ENCODE measurements around the gene RBM38. TPM values are rescaled to one million over a fixed set of nuclear protein-coding genes. Genes with fewer than 3 reads are reported as not detected.

Gene RBM38
- total RNA-seq (2012; rRNA removed), result 5.2 and 6.9 TPM in 2 replicates
- 11.9 and 14.6 TPM in 2 replicates for polyA plus RNA-seq (2012; rRNA removed)
- polyA plus RNA-seq (2012; cell fraction: cytosol; rRNA removed), result 9.7 and 20.7 TPM in 2 replicates
- 10.0 and 19.1 TPM in 2 replicates for polyA plus RNA-seq (2012; cell fraction: nucleus; rRNA removed; ENCODE audit: low replicate concordance)
- Bru-seq, nascent RNA, result percentile 51 among the genes with signal in this experiment
- percentile 43 among the genes with signal in this experiment for BruChase-seq, experiment 1, labeled RNA remaining after a 6-hour chase
- BruChase-seq, experiment 2, labeled RNA remaining after a 2-hour chase, result percentile 48 among the genes with signal in this experiment
- long read RNA-seq, transcript RBM38-203 (4 exons, 2,382 nt), result major isoform, 7 of 22 reads
- long read RNA-seq, partial matches to known transcripts, result 14 of 22 reads
- long read RNA-seq, other reads (novel, unspliced or antisense), result 0 of 22 reads

GRCh38 chr20:57390604-57391438 is at the start of gene RBM38:
TSS of gene RBM38 (plus strand) at chr20:57391396. CDS start at chr20:57391582, 186 bp downstream.
- intact Hi-C loops (cut with micrococcal nuclease) (no loop called here), in situ Hi-C loops (cut with MboI; ENCODE audit: low sequenced_read_pairs) (loop anchor here (25.0 kb wide), 1 partner anchor 1646 kb away; the partner anchor contains the start of genes ATP5F1E and PRELID3B), dilution Hi-C loops (cut with HindIII; ENCODE audit: low sequenced_read_pairs, unreplicated experiment) (no loop called here)
- BruUV-seq (replicated peaks), result no TSS peak
- TF ChIP-seq CEBPB (IDR thresholded peaks at IDR 0.05; ENCODE audit: low read depth, low read length) (no peak), MAZ (IDR thresholded peaks at IDR 0.05; ENCODE audit: borderline replicate concordance, low read depth, low read length) (peak; percentile 12; the same call in 1 of the 2 replicates)
- CTCF ChIA-PET, result no interaction called here
- Histone ChIP-seq H3K14ac (replicated peaks; ENCODE audit: low read depth, low read length) (0 out of 2 replicates have a peak within 1 kb of the TSS, but pooled peaks have one; percentile 45), H3K56ac (ENCODE audit: extremely low read depth, insufficient read depth, low read length) (no peak within 1 kb of the TSS; the same call in 1 of the 2 replicates), H2AK9ac (replicated peaks; ENCODE audit: low read depth, low read length, poor library complexity) (peak within 1 kb of the TSS; percentile 87), H3K9me1 (ENCODE audit: insufficient read depth, low read length) (0 out of 2 replicates have a peak, but pooled peaks cover 3% of the 10 kb centered on the region), H3K36me3 (ENCODE audit: control insufficient read depth, insufficient read depth, low read length) (peaks cover 10% of the 10 kb centered on the region), H3K4me3 (ENCODE audit: insufficient read depth, low read depth, low read length) (peak within 1 kb of the TSS; percentile 99), H2BK5ac (ENCODE audit: low read depth, low read length, poor library complexity, severe bottlenecking) (no peak within 1 kb of the TSS), H4K8ac (ENCODE audit: low read depth in 2 of 2, low read length in 2 of 2) (peak within 1 kb of the TSS; percentile 91 to 93), H3K4me1 (ENCODE audit: control insufficient read depth, insufficient read depth, low read length) (peaks cover 9% of the 10 kb centered on the region), H2BK20ac (ENCODE audit: low read depth, low read length) (no peak within 1 kb of the TSS), H3K9me3 (ENCODE audit: control insufficient read depth, insufficient read depth, low read length) (no peaks in the 10 kb centered on the region), H4K20me1 (ENCODE audit: insufficient read depth, low read length) (no peaks in the 10 kb centered on the region; the same call in 1 of the 2 replicates), H3K23ac (ENCODE audit: low read depth, low read length) (peak within 1 kb of the TSS; percentile 66), H3K18ac (ENCODE audit: low read depth, low read length) (no peak within 1 kb of the TSS; the same call in 1 of the 2 replicates), H3K79me1 (ENCODE audit: low read depth in 1 of 2, low read length in 2 of 2) (peaks cover 0 to 18% of the 10 kb centered on the region in 2 experiments; a peak in 2 of 4 replicates), H3K4me2 (ENCODE audit: low read depth, low read length) (peak within 1 kb of the TSS; percentile 98), H3K9ac (ENCODE audit: low read depth, low read length) (peak within 1 kb of the TSS; percentile 81), H2BK15ac (ENCODE audit: low read depth, low read length) (no peak within 1 kb of the TSS), H4K5ac (ENCODE audit: low read depth, low read length) (peak within 1 kb of the TSS; percentile 78), H3K27me3 (ENCODE audit: control insufficient read depth, insufficient read depth, low read length) (no peaks in the 10 kb centered on the region), H4K91ac (ENCODE audit: insufficient read depth, low read depth, low read length) (0 out of 2 replicates have a peak within 1 kb of the TSS, but pooled peaks have one; percentile 48), H2AFZ (replicated peaks; ENCODE audit: low read length, poor library complexity) (peak within 1 kb of the TSS; percentile 97), H2BK120ac (ENCODE audit: low read depth, low read length) (no peak within 1 kb of the TSS), H3K27ac (ENCODE audit: insufficient read depth, low read length) (peak within 1 kb of the TSS; percentile 30; the same call in 1 of the 2 replicates), H2AK5ac (ENCODE audit: low read depth, low read length) (no peak within 1 kb of the TSS), H3K4ac (ENCODE audit: low read depth, low read length) (peak within 1 kb of the TSS; percentile 72)
- POLR2A ChIA-PET (ENCODE audit: unreplicated experiment), result no interaction called here
- ATAC-seq (ENCODE audit: low read depth), result peak; percentile 96
- DNase-seq, result peak; percentile 49
- 48% methylated on average over 18 of the region's 78 CpGs; no CpG with 5 or more reads in 1 of the 2 experiments for WGBS, 2 experiments (ENCODE audit: extremely low coverage in 2 of 2, insufficient read length in 1 of 2)

Measured in IMR-90 (cell line).